AG04450 (cell line): ENCODE measurements around the gene RASAL1. TPM values are rescaled to one million over a fixed set of nuclear protein-coding genes. Genes with fewer than 3 reads are reported as not detected.

Source experiments
- CTCF ChIA-PET: fragments of 300-600, 350-600 bp; formaldehyde crosslinking; extraction: SDS; loops from one replicate; lab custom pipeline; 2022; ENCODE audit warnings: antibody characterized with exemption, inconsistent platforms; lab: Charles Lee
- POLR2A ChIA-PET: fragments of 350-600 bp; formaldehyde crosslinking; extraction: SDS; loops from one replicate; lab custom pipeline; 2021; ENCODE audit warnings: antibody characterized with exemption, inconsistent platforms; lab: Yijun Ruan, JAX
- DNase-seq: peaks from one replicate; pipeline ENCODE4 v3.0.0-alpha.2; 2011; ENCODE audit warnings: low read depth, low spot score
- H3K27ac ChIP-seq: one replicate; pipeline ENCODE4 v1.5.1; 2012; ENCODE audit warnings: low read depth, low read length, control low read depth
- H3K27me3 ChIP-seq: one replicate; pipeline ENCODE4 v1.6.0; 2012; ENCODE audit warnings: low read length; ENCODE audit not compliant: control insufficient read depth, insufficient read depth
- H3K4me3 ChIP-seq: 2 replicates; pipeline ENCODE4 v1.5.1; 2011; ENCODE audit warnings: mild to moderate bottlenecking, low read depth, low read length, control low read depth
- H3K9me3 ChIP-seq: 2 replicates; pipeline ENCODE4 v1.5.1; 2012; ENCODE audit warnings: low read length; ENCODE audit not compliant: control insufficient read depth, insufficient read depth
- CTCF ChIP-seq: IDR thresholded peaks from 2 replicates; pipeline ENCODE4 v1.5.1; 2011; ENCODE audit warnings: low read depth, low read length, control low read depth, inconsistent platforms
- polyA plus RNA-seq: library from polyadenylated mRNA; depleted of rRNA; stranded (reverse); fragments of >200 nt; gene quantifications from 2 replicates; pipeline ENCODE4 v1.2.3, GENCODE V29; 2011

The RASAL1 gene
- polyA plus RNA-seq, 1 experiment = not detected

- CTCF ChIA-PET = interaction anchor here (0.6 kb wide), 1 partner anchor 164 kb away, joined by 3 read pairs; no protein-coding TSS in a partner anchor
- POLR2A ChIA-PET = interaction anchor here (0.7 kb wide), 1 partner anchor 414 kb away, joined by 5 read pairs; no protein-coding TSS in a partner anchor
- DNase-seq = no peak
- no peak for TF ChIP-seq CTCF
- Histone ChIP-seq H3K27me3 (peaks cover 45% of the 10 kb centered on the region), H3K9me3 (no peaks in the 10 kb centered on the region; the same call in 1 of the 2 replicates), H3K4me3 (no peak overlapping the region), H3K27ac (no peak overlapping the region)
These were observed 76.4 kb downstream of the RASAL1 start for GRCh38 chr12:113059071-113059595.

GRCh38 chr12:113058553-113058952, 77.0 kb downstream of the RASAL1 start:
- POLR2A ChIA-PET = interaction anchor here (0.7 kb wide), 1 partner anchor 415 kb away, joined by 5 read pairs; no protein-coding TSS in a partner anchor
- no peak for DNase-seq
- CTCF ChIA-PET = interaction anchor here (0.6 kb wide), 1 partner anchor 163 kb away, joined by 3 read pairs; no protein-coding TSS in a partner anchor
- no peak overlapping the region for H3K4me3 ChIP-seq
- H3K27me3 ChIP-seq = peaks cover 45% of the 10 kb centered on the region
- H3K27ac ChIP-seq = no peak overlapping the region
- no peaks in the 10 kb centered on the region; the same call in 1 of the 2 replicates for H3K9me3 ChIP-seq
- no peak for TF ChIP-seq CTCF

- no peak for TF ChIP-seq CTCF
- Histone ChIP-seq H3K27ac (no peak overlapping the region), H3K4me3 (no peak overlapping the region), H3K9me3 (no peaks in the 10 kb centered on the region; the same call in 1 of the 2 replicates), H3K27me3 (peaks cover 44% of the 10 kb centered on the region)
- ChIA-PET POLR2A (no interaction called here), CTCF (interaction anchor here (0.6 kb wide), 1 partner anchor 162 kb away, joined by 3 read pairs; no protein-coding TSS in a partner anchor)
- no peak for DNase-seq
These were observed 77.7 kb downstream of the RASAL1 start for GRCh38 chr12:113057565-113058485.

GRCh38 chr12:113056631-113057488, 78.7 kb downstream of the RASAL1 start, which contains the start of gene DTX1:
TSS of gene DTX1 (plus strand) at chr12:113056730. CDS start at chr12:113058193, 1,463 bp downstream.
- Histone ChIP-seq H3K9me3 (no peaks in the 10 kb centered on the region; the same call in 1 of the 2 replicates), H3K4me3 (0 out of 2 replicates have a peak within 1 kb of the TSS, but pooled peaks have one; percentile 7), H3K27me3 (peaks cover 41% of the 10 kb centered on the region), H3K27ac (no peak within 1 kb of the TSS)
- ChIA-PET CTCF (interaction anchor here (0.7 kb wide), 1 partner anchor 134 kb away, joined by 5 read pairs; no protein-coding TSS in a partner anchor), POLR2A (no interaction called here)
- TF ChIP-seq CTCF = no peak
- no peak for DNase-seq
